SHP77 (cell line): ENCODE results near the gene HECTD3.
"Not testable (repeated sequence)": the region's sequence is repeated elsewhere in the genome, so short reads cannot be mapped to it uniquely, and the experiment has no call there.

Experiments used
- DNase-seq, 2 experiments: peaks; one replicate each; lab custom pipeline; 2025; lab: John Stamatoyannopoulos, UW

Gene HECTD3

GRCh38 chr1:44988531-44989156, 22.5 kb downstream of the HECTD3 start:
- DNase-seq = no peak

- DNase-seq = no peak
These were observed 25.3 kb downstream of the HECTD3 start for GRCh38 chr1:44985747-44986359.

DNA sequence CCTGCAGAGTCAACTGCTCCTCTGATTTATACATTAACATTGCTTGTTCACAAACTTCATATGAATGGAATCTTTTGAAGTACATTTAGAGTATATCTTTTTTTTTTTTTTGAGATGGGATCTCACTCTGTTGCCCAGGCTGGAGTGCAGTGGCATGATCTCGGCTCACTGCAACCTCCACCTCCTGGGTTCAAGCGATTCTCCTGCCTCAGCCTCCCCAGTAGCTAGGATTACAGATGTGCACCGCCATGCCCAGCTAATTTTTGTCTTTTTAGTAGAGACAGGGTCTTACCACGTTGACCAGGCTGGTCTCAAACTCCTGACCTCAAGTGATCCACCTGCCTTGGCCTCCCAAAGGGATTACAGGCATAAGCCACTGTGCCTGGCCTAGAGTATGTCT, 33.8 kb downstream of the HECTD3 start:
- not testable (repeated sequence) for DNase-seq

DNA sequence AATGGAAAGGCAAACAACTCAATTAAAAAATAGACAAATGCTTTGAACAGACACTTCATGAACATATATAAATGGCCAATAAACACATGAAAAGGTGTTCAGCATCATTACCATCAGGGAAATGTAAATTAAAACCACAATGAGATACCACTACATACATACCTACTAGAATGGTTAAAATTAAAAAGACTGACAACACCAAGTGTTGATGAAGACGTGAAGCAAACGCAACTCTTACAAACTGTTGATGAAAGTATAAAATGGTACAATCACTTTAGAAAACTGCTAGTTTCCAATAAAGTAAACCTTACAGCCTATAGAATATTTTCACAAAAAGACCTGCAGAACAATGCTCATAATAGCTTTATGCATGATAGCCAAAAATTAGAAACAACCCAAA, 34.9 kb downstream of the HECTD3 start:
- DNase-seq = no peak

DNA sequence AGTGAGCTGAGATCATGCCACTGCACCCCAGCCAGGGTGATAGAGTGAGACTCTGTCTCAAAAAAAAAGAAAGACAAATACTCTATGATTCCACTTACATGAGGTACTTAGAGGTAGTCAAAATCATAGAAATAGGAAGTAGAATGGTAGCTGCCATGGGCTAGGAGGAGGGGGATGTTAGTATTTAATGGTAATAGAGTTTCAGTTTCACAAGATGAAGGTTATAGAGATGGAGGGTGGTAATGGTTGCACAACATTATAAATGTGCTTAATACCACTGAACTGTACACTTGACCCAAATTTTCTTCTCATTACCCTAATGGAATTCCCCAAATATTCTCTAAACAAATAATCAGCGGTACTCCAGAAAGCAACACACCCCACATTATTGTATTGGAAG, 37.5 kb downstream of the HECTD3 start:
- DNase-seq = no peak

DNA sequence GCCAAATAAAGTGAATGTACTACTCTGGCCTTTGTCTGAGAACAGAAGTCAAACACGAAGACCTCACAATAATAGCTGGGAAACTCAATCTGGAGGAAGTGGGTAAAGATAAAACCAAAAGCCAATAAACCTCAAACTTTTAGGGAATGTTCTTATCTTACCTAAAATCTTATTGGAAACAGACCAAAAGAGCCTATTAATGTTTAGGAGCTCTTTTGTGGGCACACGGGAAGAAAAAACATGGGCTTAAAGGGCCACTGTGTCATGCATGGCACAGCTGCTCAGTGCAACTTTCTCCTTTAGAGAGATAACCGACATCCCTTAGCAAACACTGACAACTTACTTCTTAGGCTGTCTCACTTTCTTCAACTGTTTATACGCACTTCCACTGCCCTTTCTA, 40.8 kb downstream of the HECTD3 start:
- no peak for DNase-seq

GRCh38 chr1:44964396-44964795, 46.7 kb downstream of the HECTD3 start:
- DNase-seq = no peak

GRCh38 chr1:44962729-44963128, 48.4 kb downstream of the HECTD3 start:
- peak; percentile 74 to 81 for DNase-seq

GRCh38 chr1:44962022-44962421, 49.1 kb downstream of the HECTD3 start:
- DNase-seq = not testable (repeated sequence)

DNA sequence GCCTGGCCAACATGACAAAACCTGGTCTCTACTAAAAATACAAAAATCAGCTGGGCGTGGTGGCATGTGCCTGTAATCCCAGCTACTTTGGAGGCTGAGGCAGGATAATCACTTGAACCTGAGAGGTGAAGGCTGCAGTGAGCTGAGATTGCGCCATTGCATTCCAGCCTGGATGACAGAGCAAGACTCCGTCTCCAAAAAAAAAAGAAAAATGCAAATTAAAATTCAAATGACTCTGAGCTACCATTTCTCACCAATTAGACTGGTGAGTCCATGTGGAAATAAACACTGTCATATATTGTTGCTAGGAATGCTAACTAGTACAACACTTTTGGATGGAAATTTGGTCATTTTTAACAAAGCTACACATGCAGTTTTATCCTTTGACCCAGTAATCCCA, 53.6 kb downstream of the HECTD3 start:
- DNase-seq = not testable (repeated sequence)

GRCh38 chr1:44956077-44956476, 55.0 kb downstream of the HECTD3 start:
- DNase-seq = not testable (repeated sequence)
